Measurements from ENCODE around the gene TSLP. TPM values are rescaled to one million over a fixed set of nuclear protein-coding genes. Genes with fewer than 3 reads are reported as not detected.

Gene TSLP
- total and polyA plus RNA-seq, 2 of the 8 experiments (the other 6 are each of a cell fraction or from before 2014, with no cell fraction given) = 0.39 to 1.9 TPM

- TF ChIP-seq NRF1 (IDR thresholded peaks at IDR 0.05; ENCODE audit: low read depth, low read length) (no peak), BCL11A (IDR thresholded peaks at IDR 0.05; ENCODE audit: low read depth in 2 of 2, low read length in 2 of 2) (no peak)
Measured at GRCh38 chr5:111126896-111127295, 55.4 kb downstream of the TSLP start (continued).

Other genes starting within 250 kb of the TSLP start
- gene WDR36, start 20.6 kb downstream of the TSLP start, total RNA-seq (2021; fragmentation: NEBNext Ultra II Directional; extraction: Animal tissue kit (Norgen Biotek cat#: 25700)) = 41.8 and 43.7 TPM in 2 replicates
- gene WDR36, start 20.6 kb downstream of the TSLP start, polyA plus RNA-seq (2011; rRNA removed) = 6.9 and 9.3 TPM in 2 replicates
- gene CAMK4, start 152.7 kb downstream of the TSLP start, total RNA-seq (2021; fragmentation: NEBNext Ultra II Directional; extraction: Animal tissue kit (Norgen Biotek cat#: 25700)) = 6.3 and 8.3 TPM in 2 replicates
- gene CAMK4, start 152.7 kb downstream of the TSLP start, polyA plus RNA-seq (2011; rRNA removed) = 1.3 and 1.8 TPM in 2 replicates